IPS-18c (cell line): Measurements from ENCODE around the gene ARHGEF11.

Experiments
- H3K4me3 ChIP-seq: 2 replicates; pipeline ENCODE4 v1.7.0; 2013; ENCODE audit warnings: low read depth, mild to moderate bottlenecking, low read length, moderate library complexity; ENCODE audit not compliant: insufficient read depth
- H3K9me3 ChIP-seq: one replicate; pipeline ENCODE4 v1.6.1; 2013; ENCODE audit warnings: mild to moderate bottlenecking, low read length, moderate library complexity; ENCODE audit not compliant: control insufficient read depth, insufficient read depth

ARHGEF11 gene

GRCh38 chr1:156912861-156913808, 132.4 kb downstream of the ARHGEF11 start:
- H3K9me3 ChIP-seq: no peaks in the 10 kb centered on the region
- H3K4me3 ChIP-seq: no peak overlapping the region

DNA sequence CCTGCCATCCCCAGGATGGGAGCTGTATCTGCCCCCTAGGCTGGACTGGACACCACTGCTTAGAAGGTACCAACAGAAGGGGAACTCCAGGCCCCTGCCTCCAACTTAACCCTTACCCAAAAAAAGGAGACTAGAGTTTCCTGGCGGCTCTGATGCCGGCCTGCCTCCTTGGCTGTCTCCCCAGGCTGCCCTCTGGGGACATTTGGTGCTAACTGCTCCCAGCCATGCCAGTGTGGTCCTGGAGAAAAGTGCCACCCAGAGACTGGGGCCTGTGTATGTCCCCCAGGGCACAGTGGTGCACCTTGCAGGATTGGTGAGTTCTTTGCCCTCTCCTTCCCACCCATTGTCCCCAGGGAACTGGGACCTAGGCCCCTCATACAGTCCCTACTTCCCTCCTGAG, 133.2 kb downstream of the ARHGEF11 start:
- no peaks in the 10 kb centered on the region for H3K9me3 ChIP-seq
- H3K4me3 ChIP-seq: no peak overlapping the region

GRCh38 chr1:156911577-156912298, 133.8 kb downstream of the ARHGEF11 start:
- Histone ChIP-seq H3K4me3 (no peak overlapping the region), H3K9me3 (no peaks in the 10 kb centered on the region)

- peak overlapping the region; percentile 2; the same call in 1 of the 2 replicates for H3K4me3 ChIP-seq
- no peaks in the 10 kb centered on the region for H3K9me3 ChIP-seq
These were observed 135.2 kb downstream of the ARHGEF11 start for GRCh38 chr1:156910309-156910782.

DNA sequence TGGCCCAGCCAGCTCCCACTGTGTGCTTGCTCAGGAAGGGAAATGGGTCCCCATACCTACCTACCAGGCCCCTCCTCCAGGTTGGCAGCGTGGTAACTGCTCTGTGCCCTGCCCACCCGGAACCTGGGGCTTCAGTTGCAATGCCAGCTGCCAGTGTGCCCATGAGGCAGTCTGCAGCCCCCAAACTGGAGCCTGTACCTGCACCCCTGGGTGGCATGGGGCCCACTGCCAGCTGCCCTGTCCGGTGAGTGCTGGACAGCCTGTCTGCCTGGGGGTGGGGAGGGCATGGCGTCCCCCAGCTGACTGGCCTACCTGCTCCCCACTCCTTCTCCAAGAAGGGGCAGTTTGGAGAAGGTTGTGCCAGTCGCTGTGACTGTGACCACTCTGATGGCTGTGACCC, 135.9 kb downstream of the ARHGEF11 start:
- no peak overlapping the region for H3K4me3 ChIP-seq
- no peaks in the 10 kb centered on the region for H3K9me3 ChIP-seq

DNA sequence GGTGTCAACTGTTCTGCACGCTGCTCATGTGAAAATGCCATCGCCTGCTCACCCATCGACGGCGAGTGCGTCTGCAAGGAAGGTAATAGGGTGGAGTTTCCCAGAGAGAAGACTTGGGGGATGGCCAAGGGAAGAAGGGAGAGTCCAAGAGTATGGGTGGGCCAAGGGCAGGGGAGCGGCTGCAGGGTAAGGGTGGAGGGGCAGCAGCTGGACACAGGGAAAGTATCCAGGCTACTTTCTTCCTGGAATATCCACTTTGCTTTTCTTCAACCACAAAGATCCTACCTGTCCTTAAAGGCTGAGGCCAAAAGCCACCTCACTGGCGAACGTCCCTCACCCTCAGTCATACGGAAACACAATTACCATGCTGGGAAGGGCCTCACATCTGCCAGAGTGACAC, 136.6 kb downstream of the ARHGEF11 start:
- Histone ChIP-seq H3K4me3 (no peak overlapping the region), H3K9me3 (no peaks in the 10 kb centered on the region)

DNA sequence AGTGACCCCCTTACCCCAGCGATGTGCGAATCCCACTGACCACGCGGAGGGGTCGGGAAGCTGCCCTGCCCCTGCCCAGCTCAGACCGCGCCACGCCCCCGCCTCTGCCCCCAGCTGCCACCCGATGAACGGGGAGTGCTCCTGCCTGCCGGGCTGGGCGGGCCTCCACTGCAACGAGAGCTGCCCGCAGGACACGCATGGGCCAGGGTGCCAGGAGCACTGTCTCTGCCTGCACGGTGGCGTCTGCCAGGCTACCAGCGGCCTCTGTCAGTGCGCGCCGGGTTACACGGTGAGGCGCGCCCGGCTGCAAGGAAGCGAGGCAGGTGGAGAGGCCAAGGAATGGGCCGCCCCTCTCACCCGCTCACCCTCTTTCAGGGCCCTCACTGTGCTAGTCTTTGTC, 137.0 kb downstream of the ARHGEF11 start:
- H3K9me3 ChIP-seq: no peaks in the 10 kb centered on the region
- H3K4me3 ChIP-seq: no peak overlapping the region

DNA sequence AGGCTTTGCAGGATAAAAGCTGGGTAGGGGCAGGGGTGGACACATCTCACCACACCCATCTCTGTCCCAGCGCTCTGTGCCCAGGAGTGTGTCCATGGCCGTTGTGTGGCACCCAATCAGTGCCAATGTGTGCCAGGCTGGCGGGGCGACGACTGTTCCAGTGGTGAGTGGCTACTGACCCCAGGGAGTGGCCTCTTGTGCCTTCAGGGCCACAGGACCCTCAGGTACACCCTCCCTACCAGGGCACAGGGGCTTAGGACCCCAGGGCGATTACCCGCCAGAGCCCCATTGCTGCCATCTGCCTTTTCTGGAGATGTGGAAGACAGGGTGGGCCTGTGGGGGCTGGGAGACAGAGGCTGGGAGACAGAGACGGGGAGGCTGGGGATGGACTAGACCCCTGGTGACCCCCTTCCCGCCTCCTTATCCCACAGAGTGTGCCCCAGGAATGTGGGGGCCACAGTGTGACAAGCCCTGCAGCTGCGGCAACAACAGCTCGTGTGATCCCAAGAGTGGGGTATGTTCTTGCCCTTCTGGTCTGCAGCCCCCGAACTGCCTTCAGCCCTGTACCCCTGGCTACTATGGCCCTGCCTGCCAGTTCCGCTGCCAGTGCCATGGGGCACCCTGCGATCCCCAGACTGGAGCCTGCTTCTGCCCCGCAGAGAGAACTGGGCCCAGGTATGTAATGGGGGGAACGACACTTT, 139.2 kb downstream of the ARHGEF11 start:
- no peaks in the 10 kb centered on the region for H3K9me3 ChIP-seq

DNA sequence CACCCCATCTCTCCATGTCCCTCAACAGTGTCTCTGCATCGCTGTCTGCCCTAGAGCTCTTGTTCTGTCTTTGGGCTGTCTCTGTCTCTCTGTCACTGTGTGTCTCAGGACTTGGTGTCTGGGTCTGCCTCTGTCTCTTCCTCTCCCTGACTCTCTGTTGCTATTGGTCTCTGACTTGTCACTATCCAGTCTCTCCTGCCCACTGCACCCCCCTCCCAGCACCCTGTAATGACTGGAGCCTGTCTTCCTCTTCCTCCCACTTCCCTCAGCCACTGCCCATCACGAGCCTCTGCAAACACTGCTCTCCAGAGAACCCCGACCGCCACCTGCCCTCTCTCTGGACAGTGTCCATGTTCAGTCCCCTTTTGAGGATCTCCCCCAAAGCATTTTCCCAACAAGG, 139.9 kb downstream of the ARHGEF11 start:
- H3K9me3 ChIP-seq: no peaks in the 10 kb centered on the region
- no peak overlapping the region for H3K4me3 ChIP-seq

More for the DNA sequence above, 139.2 kb downstream of the ARHGEF11 start:
- no peak overlapping the region for H3K4me3 ChIP-seq

GRCh38 chr1:156905176-156905575, 140.4 kb downstream of the ARHGEF11 start:
- Histone ChIP-seq H3K9me3 (no peaks in the 10 kb centered on the region), H3K4me3 (no peak overlapping the region)

GRCh38 chr1:156904187-156904959, 141.2 kb downstream of the ARHGEF11 start:
- no peak overlapping the region for H3K4me3 ChIP-seq

GRCh38 chr1:156903328-156904091, 142.0 kb downstream of the ARHGEF11 start:
- no peaks in the 10 kb centered on the region for H3K9me3 ChIP-seq

More at GRCh38 chr1:156904187-156904959, 141.2 kb downstream of the ARHGEF11 start:
- H3K9me3 ChIP-seq: no peaks in the 10 kb centered on the region

DNA sequence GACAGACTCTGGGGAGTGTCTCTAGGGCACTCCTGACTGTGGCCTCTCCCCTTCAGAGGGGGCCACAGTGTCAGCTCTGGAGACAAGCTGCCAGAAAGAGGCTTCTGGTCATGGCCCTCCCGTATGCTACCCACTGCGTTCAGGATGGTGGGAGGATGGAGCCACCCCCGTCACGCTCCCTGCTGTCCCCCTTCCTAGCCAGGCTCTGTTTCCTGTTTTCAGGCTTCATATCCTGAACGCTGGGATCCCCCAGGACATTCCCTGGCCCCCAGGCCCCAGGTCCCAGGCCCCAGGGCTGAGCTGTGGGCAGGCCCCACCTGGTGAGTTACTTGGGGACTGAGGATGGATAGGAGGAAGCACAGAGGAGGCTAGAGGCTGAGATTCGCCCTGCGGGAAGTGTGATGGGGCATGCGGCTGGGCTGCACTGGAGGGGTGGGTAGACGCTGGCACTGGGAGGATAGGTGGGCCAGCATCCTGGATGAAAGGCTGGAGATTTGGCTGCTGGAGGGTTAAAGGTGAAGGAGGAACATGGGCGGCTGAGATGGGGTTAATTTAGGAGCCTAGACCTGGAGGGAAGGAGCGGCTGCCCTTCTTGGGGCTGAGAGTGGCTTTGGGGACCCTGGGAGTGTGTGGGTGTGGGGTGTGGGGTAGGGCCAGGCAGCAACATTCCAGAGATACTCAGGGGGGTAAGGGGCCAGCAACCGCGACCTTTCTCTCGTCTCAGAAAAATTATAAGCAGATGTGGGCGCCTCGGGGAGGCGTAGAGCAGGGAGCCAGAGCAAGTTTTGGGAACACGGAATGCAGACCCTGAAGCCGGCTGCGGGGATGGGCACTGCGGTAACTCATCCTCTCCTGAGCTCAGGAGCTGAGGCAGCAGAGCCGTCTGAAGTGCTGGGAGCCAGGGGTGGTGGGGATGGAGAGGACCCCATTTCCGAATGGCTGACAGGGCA, 143.3 kb downstream of the ARHGEF11 start:
- H3K4me3 ChIP-seq: no peak overlapping the region
- H3K9me3 ChIP-seq: no peaks in the 10 kb centered on the region

More at GRCh38 chr1:156903328-156904091, 142.0 kb downstream of the ARHGEF11 start:
- no peak overlapping the region for H3K4me3 ChIP-seq

GRCh38 chr1:156901590-156901900, 144.0 kb downstream of the ARHGEF11 start:
- no peak overlapping the region for H3K4me3 ChIP-seq
- no peaks in the 10 kb centered on the region for H3K9me3 ChIP-seq

GRCh38 chr1:156900896-156901589, 144.5 kb downstream of the ARHGEF11 start:
- Histone ChIP-seq H3K4me3 (no peak overlapping the region), H3K9me3 (no peaks in the 10 kb centered on the region)
